Activated CD8-positive, alpha-beta memory T cell treated with anti-CD3 and anti-CD28 coated beads, Interleukin-2, amount 10 ng/mL, durations not matched to agents 7 days and 5 days (primary cell): Measurements from ENCODE around the gene PTPRU. TPM values are rescaled to one million over a fixed set of nuclear protein-coding genes. Genes with fewer than 3 reads are reported as not detected.
A peak's percentile ranks its signal among the peaks of the same experiment; 100 is the strongest.
"Not testable (repeated sequence)": the region's sequence is repeated elsewhere in the genome, so short reads cannot be mapped to it uniquely, and the experiment has no call there.

ENCODE experiments used
- ATAC-seq: fragments of 150-1000 bp; cut with Tn5 transposase; one replicate; pipeline ENCODE4 v1.10.0; 2021; ENCODE audit warnings: moderate library complexity
- CTCF ChIA-PET: fragments of 350-600 bp; sonication (Branson Sonifier 250); formaldehyde crosslinking; loops from one replicate; lab custom pipeline; 2021; ENCODE audit warnings: antibody characterized with exemption; lab: Charles Lee
- DNase-seq: peaks from one replicate; pipeline ENCODE4 v3.0.0-alpha.2; 2020
- H3K27ac Mint-ChIP-seq: one replicate; pipeline ENCODE4 v1.8.0; 2021; ENCODE audit warnings: mild to moderate bottlenecking, mixed read lengths
- H3K27me3 Mint-ChIP-seq: one replicate; pipeline ENCODE4 v1.8.0; 2021; ENCODE audit warnings: mixed read lengths
- H3K36me3 Mint-ChIP-seq: one replicate; pipeline ENCODE4 v1.8.0; 2021; ENCODE audit warnings: mild to moderate bottlenecking, mixed read lengths
- H3K4me1 Mint-ChIP-seq: one replicate; pipeline ENCODE4 v1.8.0; 2021; ENCODE audit warnings: mixed read lengths
- H3K4me3 Mint-ChIP-seq: one replicate; pipeline ENCODE4 v1.8.0; 2021; ENCODE audit warnings: mild to moderate bottlenecking, moderate library complexity, mixed read lengths
- H3K9me3 Mint-ChIP-seq: one replicate; pipeline ENCODE4 v1.8.0; 2022; ENCODE audit warnings: low read depth, mixed read lengths
- total RNA-seq, 2 experiments: library from RNA; stranded (reverse); gene quantifications; one replicate each; pipeline ENCODE4 v1.2.3, GENCODE V29; 2021

Gene PTPRU
- total RNA-seq, 2 experiments from 2014 or later = 0.47 to 0.64 TPM

DNA sequence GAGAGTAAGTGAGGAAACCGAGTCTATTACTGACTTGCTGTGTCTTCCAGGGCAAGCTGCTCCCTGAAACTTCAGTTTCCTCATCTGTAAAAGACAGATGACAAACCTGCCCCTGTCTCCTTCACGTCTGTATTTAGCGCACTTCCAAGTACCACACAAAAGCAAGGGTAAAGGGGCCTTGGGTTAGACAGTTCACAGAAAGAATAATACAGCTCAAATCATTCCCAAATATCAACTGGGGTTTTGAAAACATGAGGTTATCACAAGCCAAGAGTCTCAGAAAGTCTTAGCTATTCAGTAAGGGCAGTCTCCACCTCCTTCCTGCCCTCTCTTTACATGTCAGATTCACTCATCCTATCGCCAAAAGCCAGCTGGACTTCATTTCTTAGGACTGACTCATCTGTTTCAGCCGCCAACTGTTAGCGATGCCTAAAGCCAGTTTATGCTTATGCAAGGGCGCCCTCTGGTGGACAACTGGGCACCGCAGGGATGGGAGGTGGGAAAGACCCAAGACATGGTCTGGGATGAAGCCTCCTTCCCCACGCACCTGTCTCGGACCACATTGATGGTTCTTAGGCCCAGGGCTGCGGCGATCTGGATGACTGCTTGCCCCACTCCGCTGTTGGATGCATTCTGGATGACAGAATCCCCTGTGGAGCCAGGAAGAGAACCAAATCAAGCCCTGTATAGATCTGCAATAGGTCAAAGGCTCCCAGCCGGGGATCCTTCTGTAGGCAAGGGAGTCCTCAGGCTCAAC, 33.6 kb upstream of the PTPRU start:
- Mint-ChIP-seq H3K36me3 (peaks cover 2% of the 10 kb centered on the region), H3K4me1 (peaks cover 20% of the 10 kb centered on the region), H3K27me3 (no peaks in the 10 kb centered on the region), H3K27ac (peak overlapping the region; percentile 71), H3K4me3 (no peak overlapping the region), H3K9me3 (no peaks in the 10 kb centered on the region)
- peak; percentile 96 for ATAC-seq
- CTCF ChIA-PET = interaction anchor here (0.6 to 10.4 kb wide), 40 partner anchors 9 to 531 kb away, joined by 3 to 247 read pairs (median 4); partner anchors contain the start of gene SRSF4
- DNase-seq = peak; percentile 93

DNA sequence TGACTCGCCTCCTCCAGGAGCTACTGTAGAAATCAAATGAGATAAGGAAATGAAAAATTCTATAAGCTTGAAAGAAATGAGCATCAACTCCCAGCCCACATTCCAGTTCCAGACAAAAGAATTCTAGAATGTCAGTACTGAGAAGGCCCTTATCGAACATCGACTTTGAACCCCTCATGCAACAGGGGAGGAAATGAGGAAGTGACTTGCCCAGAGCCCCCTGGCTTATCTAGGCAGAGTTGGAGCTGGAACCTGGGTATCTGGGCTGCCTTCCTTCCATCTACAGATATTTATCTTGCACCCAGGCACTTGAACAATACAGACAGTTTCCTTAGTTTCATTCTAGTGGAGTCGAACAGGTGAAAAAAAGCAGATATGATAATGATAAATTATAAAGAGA, 27.9 kb upstream of the PTPRU start:
- Mint-ChIP-seq H3K4me1 (no peaks in the 10 kb centered on the region), H3K27me3 (no peaks in the 10 kb centered on the region), H3K4me3 (no peak overlapping the region), H3K36me3 (peaks cover 9% of the 10 kb centered on the region), H3K9me3 (no peaks in the 10 kb centered on the region), H3K27ac (no peak overlapping the region)
- DNase-seq (no peak), ATAC-seq (no peak)
- CTCF ChIA-PET = interaction anchor here (1.4 kb wide), 1 partner anchor 11 kb away, joined by 3 read pairs; no protein-coding TSS in a partner anchor

DNA sequence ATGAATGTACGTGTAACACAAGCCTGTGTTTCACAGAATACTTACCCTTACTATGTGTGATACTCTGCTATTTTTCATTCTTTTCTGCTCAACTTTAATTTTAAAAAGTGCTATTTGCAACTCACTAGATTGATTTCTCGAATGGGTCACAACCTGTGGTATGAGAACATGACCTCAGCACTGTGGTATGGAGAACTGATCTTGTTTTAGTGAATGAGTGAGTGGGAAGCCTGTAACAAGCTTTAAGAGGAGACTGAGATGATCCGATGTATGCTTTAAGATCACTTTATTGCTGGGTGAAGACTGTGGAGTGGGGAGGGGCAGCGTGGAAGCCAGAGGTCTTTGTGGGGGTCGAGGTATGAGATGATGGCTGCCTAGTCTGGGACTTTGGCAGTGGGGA, 27.1 kb upstream of the PTPRU start:
- Mint-ChIP-seq H3K4me1 (no peaks in the 10 kb centered on the region), H3K36me3 (peaks cover 12% of the 10 kb centered on the region), H3K27ac (no peak overlapping the region), H3K4me3 (no peak overlapping the region), H3K27me3 (no peaks in the 10 kb centered on the region), H3K9me3 (no peaks in the 10 kb centered on the region)
- CTCF ChIA-PET = no interaction called here
- no peak for ATAC-seq
- DNase-seq = no peak

DNA sequence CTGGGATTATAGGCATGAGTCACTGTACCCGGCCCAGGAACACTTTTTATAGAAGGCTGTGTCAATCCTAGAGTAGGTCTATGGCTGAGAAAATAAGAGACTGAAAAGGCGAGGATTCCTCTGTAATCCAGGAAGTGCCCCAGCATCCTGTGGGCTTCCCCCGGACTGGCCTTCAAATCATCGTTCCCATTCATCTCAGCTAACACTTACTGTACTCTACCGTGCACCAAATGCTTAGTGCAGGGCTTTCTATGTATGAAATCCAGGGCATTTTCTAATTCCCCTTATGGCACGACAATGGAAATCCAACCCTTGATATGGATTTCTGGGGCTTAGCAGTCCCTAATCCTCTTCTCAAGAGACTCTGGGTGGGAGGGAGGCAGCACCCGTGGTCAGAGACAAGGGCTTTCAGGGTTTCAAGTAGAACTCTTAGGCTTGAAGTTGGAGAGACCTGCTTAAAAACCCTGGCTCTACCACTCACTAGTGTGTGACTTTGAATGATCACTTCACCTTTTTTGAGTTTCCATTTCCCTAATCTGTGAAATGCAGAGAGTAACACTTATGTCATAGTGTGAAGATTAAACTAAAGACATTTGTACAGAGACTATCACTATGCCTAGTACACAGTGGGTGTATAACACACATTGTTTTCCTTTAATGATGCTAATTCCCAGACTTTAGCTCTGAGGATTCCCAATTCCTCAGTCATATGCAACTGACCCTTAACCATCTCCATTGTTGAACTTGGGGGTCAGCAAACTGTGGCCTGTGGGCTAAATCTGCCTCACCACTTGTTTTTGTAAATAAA, 25.8 kb upstream of the PTPRU start:
- H3K27ac Mint-ChIP-seq = peak overlapping the region; percentile 44
- no peak for DNase-seq
- H3K36me3 Mint-ChIP-seq = peaks cover 17% of the 10 kb centered on the region
- H3K9me3 Mint-ChIP-seq = no peaks in the 10 kb centered on the region
- no peaks in the 10 kb centered on the region for H3K4me1 Mint-ChIP-seq
- H3K27me3 Mint-ChIP-seq = no peaks in the 10 kb centered on the region
- CTCF ChIA-PET = no interaction called here
- no peak overlapping the region for H3K4me3 Mint-ChIP-seq
- peak; percentile 45 for ATAC-seq

DNA sequence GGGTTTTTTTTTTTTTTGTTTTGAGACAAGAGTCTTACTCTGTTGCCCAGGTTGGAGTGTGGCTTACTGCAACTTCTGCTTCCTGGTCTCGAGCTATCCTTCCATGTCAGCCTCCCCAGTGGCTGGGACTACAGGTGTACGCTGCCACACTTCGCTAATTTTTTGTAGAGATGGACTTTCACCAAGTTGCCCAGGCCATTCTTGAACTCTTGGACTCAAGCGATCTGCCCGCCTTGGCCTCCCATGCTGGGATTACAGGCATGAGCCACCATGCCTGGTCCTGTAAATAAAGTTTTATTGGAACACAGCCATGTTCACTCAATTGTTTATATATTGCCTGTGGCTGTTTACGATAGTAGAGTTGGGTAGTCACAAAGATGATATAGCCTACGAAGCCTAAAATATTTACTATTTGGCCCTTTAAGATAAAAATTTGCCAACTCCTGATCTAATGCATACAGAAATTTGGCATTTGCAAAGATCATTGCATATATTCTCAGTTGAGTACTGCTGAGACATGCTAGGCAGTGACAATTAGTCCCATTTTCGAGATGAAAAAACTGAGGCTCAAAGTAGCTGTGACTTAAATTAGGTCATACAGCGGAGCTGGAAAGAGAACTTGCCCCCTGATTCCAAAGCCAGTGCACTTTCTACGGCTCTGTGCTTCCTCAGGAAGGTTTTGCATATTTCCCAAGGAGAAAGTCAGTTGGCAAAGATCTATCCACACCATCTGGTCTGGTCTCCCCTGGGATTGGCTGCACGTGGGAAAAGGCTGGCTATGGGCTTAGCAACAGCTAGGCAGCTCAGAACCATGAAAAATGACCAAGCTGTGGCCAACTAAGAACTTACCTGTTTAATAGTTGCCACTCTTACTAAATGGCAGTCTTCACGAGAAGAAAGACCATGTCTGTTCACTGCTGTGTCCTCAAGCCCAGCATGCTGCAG, 25.0 kb upstream of the PTPRU start:
- DNase-seq (no peak), ATAC-seq (no peak)
- H3K4me1 Mint-ChIP-seq = no peaks in the 10 kb centered on the region
- no peaks in the 10 kb centered on the region for H3K9me3 Mint-ChIP-seq
- no peak overlapping the region for H3K4me3 Mint-ChIP-seq
- CTCF ChIA-PET = no interaction called here
- H3K27me3 Mint-ChIP-seq = no peaks in the 10 kb centered on the region
- H3K27ac Mint-ChIP-seq = no peak overlapping the region
- H3K36me3 Mint-ChIP-seq = peaks cover 16% of the 10 kb centered on the region

DNA sequence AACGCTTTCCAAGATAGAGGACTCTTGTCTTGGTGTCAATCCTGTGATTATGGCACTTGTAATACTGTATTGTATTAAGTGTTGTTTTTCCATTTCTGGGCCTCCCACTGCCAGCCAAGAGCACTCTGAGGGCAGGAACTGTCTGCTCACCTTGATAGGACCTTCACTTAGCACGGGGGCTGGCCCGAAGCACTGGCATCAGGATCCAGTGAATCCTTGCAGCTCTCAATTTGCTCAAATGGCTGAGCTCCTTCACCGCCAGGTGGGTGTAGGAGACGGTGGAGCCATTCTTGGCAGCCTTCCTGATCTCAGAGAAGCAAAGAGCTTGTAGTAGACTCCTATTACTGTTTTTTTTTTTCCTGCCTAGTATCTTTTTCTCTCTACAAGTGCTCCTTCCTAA, 23.3 kb upstream of the PTPRU start:
- Mint-ChIP-seq H3K36me3 (peaks cover 16% of the 10 kb centered on the region), H3K4me1 (no peaks in the 10 kb centered on the region), H3K27ac (no peak overlapping the region), H3K27me3 (no peaks in the 10 kb centered on the region), H3K9me3 (no peaks in the 10 kb centered on the region), H3K4me3 (no peak overlapping the region)
- CTCF ChIA-PET = no interaction called here
- no peak for ATAC-seq
- DNase-seq = no peak

DNA sequence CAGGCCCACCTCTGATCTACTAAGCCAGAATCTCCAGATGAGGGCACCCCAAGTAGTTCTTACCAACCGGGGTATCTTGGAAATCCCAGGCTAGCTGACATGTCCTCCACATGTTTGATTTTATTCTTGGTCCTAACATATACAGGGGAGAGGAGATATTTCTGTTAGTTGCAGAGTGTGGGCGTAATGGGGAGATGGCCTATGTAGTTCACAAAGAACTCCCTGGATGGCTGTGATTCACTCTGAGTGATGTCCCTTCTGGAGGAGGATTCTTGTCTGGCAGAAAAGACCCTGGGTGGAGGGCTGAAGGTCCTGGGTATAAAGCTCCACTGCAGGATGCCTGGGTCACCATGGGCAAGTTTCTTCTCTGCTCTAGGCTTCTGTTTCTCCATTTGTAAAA, 18.7 kb upstream of the PTPRU start:
- Mint-ChIP-seq H3K4me1 (no peaks in the 10 kb centered on the region), H3K27me3 (no peaks in the 10 kb centered on the region), H3K9me3 (no peaks in the 10 kb centered on the region), H3K4me3 (no peak overlapping the region), H3K27ac (no peak overlapping the region), H3K36me3 (peaks cover 15% of the 10 kb centered on the region)
- DNase-seq (no peak), ATAC-seq (no peak)
- CTCF ChIA-PET = interaction anchor here (1.5 kb wide), 1 partner anchor 15 kb away, joined by 5 read pairs; no protein-coding TSS in a partner anchor

DNA sequence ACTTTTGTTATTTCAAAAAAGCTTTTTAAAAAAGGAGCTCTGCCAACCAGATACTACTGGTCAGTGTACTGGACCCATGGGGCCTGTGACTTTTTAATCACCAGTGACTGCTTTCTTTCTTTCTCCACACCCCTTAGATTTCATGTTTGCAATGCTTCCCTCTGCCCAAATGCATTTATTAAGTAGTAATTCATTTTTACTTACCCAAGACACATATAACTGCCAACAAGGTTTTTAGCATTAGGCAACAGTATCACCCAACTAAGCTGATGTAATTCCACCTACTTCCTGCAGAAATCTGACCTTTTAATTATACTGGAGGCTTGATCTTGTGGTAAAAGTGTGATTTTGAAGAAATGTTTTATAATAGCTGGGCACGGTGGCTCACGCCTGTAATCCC, 18.1 kb upstream of the PTPRU start:
- H3K36me3 Mint-ChIP-seq = peaks cover 13% of the 10 kb centered on the region
- no peak for DNase-seq
- H3K27me3 Mint-ChIP-seq = no peaks in the 10 kb centered on the region
- H3K4me1 Mint-ChIP-seq = no peaks in the 10 kb centered on the region
- no peak overlapping the region for H3K27ac Mint-ChIP-seq
- CTCF ChIA-PET = interaction anchor here (1.5 kb wide), 1 partner anchor 16 kb away, joined by 5 read pairs; no protein-coding TSS in a partner anchor
- no peak for ATAC-seq
- H3K4me3 Mint-ChIP-seq = no peak overlapping the region
- H3K9me3 Mint-ChIP-seq = no peaks in the 10 kb centered on the region

DNA sequence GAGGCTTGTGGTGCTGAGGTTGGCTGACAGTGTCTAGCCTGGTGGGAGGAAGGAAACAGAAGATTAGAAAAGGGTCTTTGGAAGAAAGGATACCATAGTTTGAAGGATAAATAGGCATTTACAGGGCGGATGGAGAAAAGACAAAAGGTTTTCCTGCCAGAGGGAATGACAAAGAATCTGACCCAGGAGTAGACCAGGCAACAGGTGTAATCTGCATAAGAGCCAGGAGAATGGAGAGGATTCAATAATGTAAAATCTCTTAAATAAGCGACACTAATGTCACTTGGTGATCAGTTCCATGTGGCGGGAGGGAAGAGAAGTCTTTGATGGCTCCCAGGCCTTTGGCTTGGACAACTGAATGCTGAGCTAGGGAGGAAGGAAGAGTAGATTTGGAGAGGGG, 15.0 kb upstream of the PTPRU start:
- Mint-ChIP-seq H3K4me3 (no peak overlapping the region), H3K27me3 (no peaks in the 10 kb centered on the region), H3K36me3 (peaks cover 3% of the 10 kb centered on the region), H3K4me1 (no peaks in the 10 kb centered on the region), H3K27ac (peak overlapping the region; percentile 21), H3K9me3 (no peaks in the 10 kb centered on the region)
- no peak for ATAC-seq
- CTCF ChIA-PET = interaction anchor here (0.7 to 0.9 kb wide), 2 partner anchors 9 to 24 kb away, joined by 3 to 4 read pairs; no protein-coding TSS in a partner anchor
- DNase-seq = no peak

DNA sequence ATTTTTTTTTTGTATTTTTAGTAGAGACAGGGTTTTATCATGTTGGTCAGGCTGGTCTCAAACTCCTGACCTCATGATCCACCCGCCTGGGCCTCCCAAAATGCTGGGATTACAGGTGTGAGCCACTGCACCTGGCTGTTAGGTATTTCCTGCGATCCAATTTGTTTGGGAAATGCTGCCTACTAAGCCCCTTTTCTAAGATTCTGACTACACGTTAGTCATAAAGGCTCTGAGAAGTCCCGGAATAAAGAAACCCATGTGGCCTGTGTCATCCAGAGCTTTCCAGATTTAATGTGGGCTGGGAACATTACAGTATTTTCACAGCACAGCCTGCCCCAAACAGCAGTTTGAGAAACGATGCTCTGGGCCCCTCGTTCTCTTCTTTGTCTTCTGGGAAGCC, 14.1 kb upstream of the PTPRU start:
- CTCF ChIA-PET, H3K4me1 Mint-ChIP-seq, H3K27me3 Mint-ChIP-seq, ATAC-seq, H3K27ac Mint-ChIP-seq, H3K9me3 Mint-ChIP-seq, DNase-seq, H3K36me3 Mint-ChIP-seq, H3K4me3 Mint-ChIP-seq: not testable (repeated sequence)

DNA sequence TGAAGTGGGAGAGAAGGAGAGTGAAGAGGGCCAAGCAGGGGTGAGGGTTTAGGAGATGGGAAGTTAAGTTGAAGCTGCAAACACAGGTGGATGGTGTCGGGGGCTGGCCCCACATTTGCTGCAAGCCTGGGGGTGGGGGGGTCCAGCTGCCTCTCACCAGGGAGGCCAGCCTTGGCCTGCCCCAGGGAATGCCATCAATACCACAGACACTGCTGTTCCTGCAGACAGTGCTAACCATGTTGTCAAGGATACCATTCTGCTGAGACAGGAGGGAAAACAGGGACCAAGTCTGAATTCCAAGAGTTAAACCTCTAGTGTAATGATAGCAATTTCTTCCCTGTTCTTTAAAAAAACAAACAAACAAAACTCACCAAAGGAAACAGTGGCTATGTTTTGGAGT, 13.6 kb upstream of the PTPRU start:
- Mint-ChIP-seq H3K36me3 (peaks cover 3% of the 10 kb centered on the region), H3K4me1 (no peaks in the 10 kb centered on the region), H3K9me3 (no peaks in the 10 kb centered on the region), H3K27me3 (no peaks in the 10 kb centered on the region), H3K27ac (no peak overlapping the region), H3K4me3 (no peak overlapping the region)
- DNase-seq (no peak), ATAC-seq (no peak)
- CTCF ChIA-PET = no interaction called here

DNA sequence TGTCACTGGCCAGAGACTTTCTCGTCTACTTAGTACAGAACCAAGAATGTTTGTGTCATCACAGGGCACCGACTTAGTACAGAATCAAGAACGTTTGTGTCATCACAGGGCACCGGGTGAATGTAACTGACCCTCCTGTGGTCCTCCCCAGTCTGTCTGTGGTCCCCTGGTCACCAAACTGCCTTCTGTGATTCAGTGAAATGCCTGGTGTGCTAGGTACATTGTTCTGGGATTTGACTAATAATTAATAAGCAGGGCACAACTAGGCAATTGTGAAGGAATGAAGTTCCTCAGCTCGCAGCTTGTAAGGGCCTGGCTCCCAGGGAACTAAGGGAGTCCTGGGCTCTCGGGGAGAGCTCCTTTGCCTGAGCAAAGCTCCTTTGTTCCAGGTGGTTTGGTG, 12.8 kb upstream of the PTPRU start:
- Mint-ChIP-seq H3K27me3 (no peaks in the 10 kb centered on the region), H3K4me3 (no peak overlapping the region), H3K36me3 (peaks cover 3% of the 10 kb centered on the region), H3K9me3 (no peaks in the 10 kb centered on the region), H3K27ac (no peak overlapping the region), H3K4me1 (no peaks in the 10 kb centered on the region)
- ATAC-seq (no peak), DNase-seq (no peak)
- CTCF ChIA-PET = no interaction called here

DNA sequence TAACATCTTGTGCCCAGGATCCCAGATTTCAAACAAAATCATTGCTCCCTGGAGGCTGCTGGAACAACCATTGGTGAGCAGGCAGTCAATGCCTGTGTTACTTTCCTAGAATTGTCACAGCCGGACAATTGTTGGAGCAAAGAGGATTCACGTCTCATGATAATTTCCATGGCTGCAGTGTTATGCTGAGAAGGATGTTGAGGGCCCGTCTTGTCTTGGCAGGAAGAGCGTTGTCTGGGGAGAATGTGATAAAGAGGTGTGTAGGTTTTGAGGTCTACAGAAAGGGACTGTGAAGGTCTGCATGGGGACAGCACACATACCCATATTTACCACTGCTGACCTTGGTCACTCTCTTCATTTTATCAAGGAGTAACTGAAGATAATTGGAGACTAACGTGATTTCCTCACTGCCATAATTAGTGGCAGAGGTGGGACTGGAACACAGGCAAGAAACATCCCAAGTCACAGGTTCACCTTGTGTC, 11.9 kb upstream of the PTPRU start:
- H3K9me3 Mint-ChIP-seq = no peaks in the 10 kb centered on the region
- ATAC-seq = no peak
- no peak overlapping the region for H3K4me3 Mint-ChIP-seq
- DNase-seq = no peak
- H3K4me1 Mint-ChIP-seq = peaks cover under 1% of the 10 kb centered on the region
- no peak overlapping the region for H3K27ac Mint-ChIP-seq
- H3K36me3 Mint-ChIP-seq = peaks cover 3% of the 10 kb centered on the region
- CTCF ChIA-PET = no interaction called here
- no peaks in the 10 kb centered on the region for H3K27me3 Mint-ChIP-seq
